ENCODE data around the gene OR4M1.
"Not testable (repeated sequence)": the region's sequence is repeated elsewhere in the genome, so short reads cannot be mapped to it uniquely, and the experiment has no call there.

GRCh38 chr14:19819879-19820278, 46.6 kb downstream of the OR4M1 start:
- TF ChIP-seq CTCF (IDR thresholded peaks at IDR 0.05; ENCODE audit: low read length); EZH2 (IDR thresholded peaks at IDR 0.05; ENCODE audit: borderline replicate concordance, low read length): not testable (repeated sequence)
